8988T (cell line): ENCODE results near the gene HPRT1.

ENCODE experiments used
- DNase-seq: peaks from one replicate; pipeline ENCODE4 v3.0.0; 2011

The HPRT1 gene

GRCh38 chrX:134545510-134545909 is 85.5 kb downstream of the HPRT1 start:
- no peak for DNase-seq

GRCh38 chrX:134546187-134546586 is 86.2 kb downstream of the HPRT1 start:
- DNase-seq = no peak

GRCh38 chrX:134547047-134547679 is 87.2 kb downstream of the HPRT1 start:
- DNase-seq = no peak

- DNase-seq = no peak
These were observed 88.6 kb downstream of the HPRT1 start for GRCh38 chrX:134548257-134549201.
